ENCODE results near the gene YJEFN3.

DNA sequence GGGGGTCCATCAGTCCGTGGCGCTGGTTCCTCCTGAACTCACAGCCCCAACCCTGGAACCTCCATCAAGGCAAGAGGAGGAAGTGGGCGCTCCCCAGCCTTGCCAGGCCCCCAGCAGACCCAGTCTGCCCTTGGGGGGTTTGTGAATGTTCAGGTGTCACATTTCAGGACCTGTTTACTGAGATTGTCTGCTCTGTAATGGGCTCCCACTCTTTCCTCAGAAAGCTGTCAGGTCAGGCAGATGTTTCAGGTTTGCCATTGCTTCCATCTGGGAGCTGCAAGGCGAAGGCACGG lies 42.8 kb upstream of the YJEFN3 start:
- TF ChIP-seq, protein P1, sequence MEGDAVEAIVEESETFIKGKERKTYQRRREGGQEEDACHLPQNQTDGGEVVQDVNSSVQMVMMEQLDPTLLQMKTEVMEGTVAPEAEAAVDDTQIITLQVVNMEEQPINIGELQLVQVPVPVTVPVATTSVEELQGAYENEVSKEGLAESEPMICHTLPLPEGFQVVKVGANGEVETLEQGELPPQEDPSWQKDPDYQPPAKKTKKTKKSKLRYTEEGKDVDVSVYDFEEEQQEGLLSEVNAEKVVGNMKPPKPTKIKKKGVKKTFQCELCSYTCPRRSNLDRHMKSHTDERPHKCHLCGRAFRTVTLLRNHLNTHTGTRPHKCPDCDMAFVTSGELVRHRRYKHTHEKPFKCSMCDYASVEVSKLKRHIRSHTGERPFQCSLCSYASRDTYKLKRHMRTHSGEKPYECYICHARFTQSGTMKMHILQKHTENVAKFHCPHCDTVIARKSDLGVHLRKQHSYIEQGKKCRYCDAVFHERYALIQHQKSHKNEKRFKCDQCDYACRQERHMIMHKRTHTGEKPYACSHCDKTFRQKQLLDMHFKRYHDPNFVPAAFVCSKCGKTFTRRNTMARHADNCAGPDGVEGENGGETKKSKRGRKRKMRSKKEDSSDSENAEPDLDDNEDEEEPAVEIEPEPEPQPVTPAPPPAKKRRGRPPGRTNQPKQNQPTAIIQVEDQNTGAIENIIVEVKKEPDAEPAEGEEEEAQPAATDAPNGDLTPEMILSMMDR (IDR thresholded peaks at IDR 0.05 in 8 of 11, conservative IDR thresholded peaks at IDR 0.05 in 3 of 11), result no peak
- TF ChIP-seq POLR2A (IDR thresholded peaks at IDR 0.05) (no peak), POLR2AphosphoS5 (IDR thresholded peaks at IDR 0.05) (no peak)
